WI38 (cell line): ENCODE measurements around the gene PMVK.

ENCODE experiments used
- H3K4me3 ChIP-seq: 2 replicates; pipeline ENCODE4 v1.5.1; 2011; ENCODE audit warnings: low read depth, mild to moderate bottlenecking, control low read depth, low read length
- CTCF ChIP-seq: IDR thresholded peaks from 2 replicates; pipeline ENCODE4 v1.5.1; 2012; ENCODE audit warnings: low read depth, mild to moderate bottlenecking, control low read depth, low read length

PMVK gene

DNA sequence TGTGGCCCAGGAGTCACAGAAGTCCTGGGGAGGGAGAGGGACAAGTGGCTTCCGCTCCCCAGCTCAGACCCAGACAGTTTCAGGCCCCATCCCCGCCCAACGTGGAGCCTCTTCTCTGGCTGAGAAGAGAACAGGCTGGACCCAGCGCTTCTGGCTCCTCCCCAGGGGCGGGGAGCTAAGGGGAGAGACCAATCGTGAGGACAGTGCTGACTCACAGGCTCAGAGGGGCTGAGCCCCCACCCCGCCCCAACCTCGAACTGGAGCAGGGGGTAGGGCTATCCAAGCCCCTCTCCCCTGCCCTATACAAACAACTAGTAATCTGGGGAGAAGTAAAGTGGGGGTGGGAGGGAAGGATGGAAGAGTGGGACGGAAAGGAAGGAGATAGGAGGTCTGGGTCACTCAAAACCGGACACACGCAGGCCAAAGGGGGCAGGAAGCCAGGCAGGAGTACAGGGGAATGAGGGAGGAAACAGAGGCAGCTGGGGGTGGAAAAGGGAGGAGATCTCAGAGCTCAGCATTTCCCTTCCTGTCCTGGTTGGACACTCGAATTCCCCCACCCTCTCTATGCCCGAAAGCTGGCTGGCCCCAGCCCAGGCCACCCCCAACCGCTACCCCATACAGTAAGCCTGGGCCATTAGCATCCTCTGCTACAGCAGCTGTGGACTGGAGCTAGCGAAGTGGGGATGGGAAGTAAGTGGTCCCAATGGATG, 34.3 kb upstream of the PMVK start, which contains the start of gene SHC1:
Gene SHC1 (minus strand): TSS at position 117 of the 710 bp plus-strand sequence. CDS start 221 bp downstream, outside the sequence.
- TF ChIP-seq CTCF = no peak
- peak within 1 kb of the TSS; percentile 89 for H3K4me3 ChIP-seq

GRCh38 chr1:154969860-154970452, 33.4 kb upstream of the PMVK start:
- TF ChIP-seq CTCF = no peak
- H3K4me3 ChIP-seq = peak overlapping the region; percentile 89

- TF ChIP-seq CTCF = no peak
- peak overlapping the region; percentile 89 for H3K4me3 ChIP-seq
Measured at GRCh38 chr1:154969246-154969645, 32.7 kb upstream of the PMVK start.

- peak overlapping the region; percentile 89 for H3K4me3 ChIP-seq
- no peak for TF ChIP-seq CTCF
Measured at GRCh38 chr1:154968731-154969130, 32.2 kb upstream of the PMVK start.

DNA sequence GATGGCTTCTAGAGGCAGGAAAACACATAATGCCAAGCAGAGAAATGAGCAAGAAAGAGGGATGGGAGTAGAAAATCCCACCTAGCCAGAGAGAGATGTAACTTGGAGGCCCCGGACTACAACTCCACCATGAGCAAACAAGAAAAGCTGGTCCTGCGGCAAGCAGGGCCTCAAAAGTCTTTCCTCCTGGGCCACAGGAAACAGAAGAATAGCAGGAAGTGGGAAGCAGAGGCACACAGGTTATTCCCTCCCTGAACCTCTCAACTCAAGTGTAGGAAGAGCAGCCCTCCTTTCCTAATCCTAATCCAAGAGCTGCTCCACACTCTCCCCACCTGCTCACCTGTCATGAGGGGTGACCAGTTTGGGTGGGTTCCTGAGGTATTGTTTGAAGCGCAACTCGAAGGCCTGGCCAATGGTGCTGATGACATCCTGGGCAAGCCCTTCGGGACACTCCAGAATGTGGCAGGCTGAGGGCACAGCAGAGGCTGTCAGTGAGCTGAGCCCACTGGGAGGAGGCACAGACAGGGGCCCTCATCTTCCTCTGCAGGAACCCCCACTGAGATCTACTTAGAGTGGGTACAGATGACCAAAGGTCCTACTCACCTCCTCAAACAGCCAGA, 30.9 kb upstream of the PMVK start:
- TF ChIP-seq CTCF = no peak
- H3K4me3 ChIP-seq = no peak overlapping the region

- no peak for TF ChIP-seq CTCF
- no peak overlapping the region for H3K4me3 ChIP-seq
Measured at GRCh38 chr1:154966111-154966510, 29.6 kb upstream of the PMVK start.

- no peak for TF ChIP-seq CTCF
- H3K4me3 ChIP-seq = no peak overlapping the region
Measured at GRCh38 chr1:154964359-154964758, 27.8 kb upstream of the PMVK start.
